Uterus (tissue), 2 donors: ENCODE data around the gene HVCN1.

Experiments used
- CTCF ChIP-seq, 4 experiments: fragments of 200-600 bp in 2 of 4; fragments of 450-650 bp in 2 of 4; sonication (generic) in 2 of 4; IDR thresholded peaks; one replicate each; pipeline ENCODE4 v1.5.1; 2016 to 2019; ENCODE audit warnings: antibody characterized with exemption in 4 of 4, mild to moderate bottlenecking in 2 of 4, moderate library complexity in 1 of 4
- POLR2A ChIP-seq, 2 donors: fragments of 450-650 bp; IDR thresholded peaks; one replicate each; pipeline ENCODE4 v1.6.1; 2016; ENCODE audit warnings: antibody characterized with exemption in 2 of 2, mild to moderate bottlenecking in 1 of 2, moderate library complexity in 1 of 2

DNA sequence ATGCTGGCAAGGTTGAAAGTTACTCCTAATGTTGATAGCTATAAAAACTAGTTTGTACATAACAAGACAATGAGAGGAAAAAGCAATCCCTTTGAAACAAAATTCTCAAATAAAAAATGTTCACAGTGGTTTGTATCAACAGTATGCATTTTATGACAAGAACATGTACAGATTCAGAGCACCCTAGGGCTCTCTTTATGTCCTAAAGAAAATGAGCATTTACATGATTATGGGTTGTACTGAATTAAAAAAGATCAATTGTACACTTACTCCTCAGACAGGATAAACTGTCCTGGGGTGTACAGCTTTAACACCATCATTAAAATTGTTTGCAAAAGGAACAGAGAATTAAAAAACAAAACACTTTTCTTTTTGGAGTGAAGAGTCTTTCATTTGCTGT lies 31.6 kb upstream of the HVCN1 start:
- TF ChIP-seq POLR2A (IDR thresholded peaks at IDR 0.05) (no peak), CTCF (IDR thresholded peaks at IDR 0.05) (no peak)
